Brain microvascular endothelial cell (primary cell): ENCODE results near the gene TWNK.

Experiments
- DNase-seq: peaks from one replicate; pipeline ENCODE4 v3.0.0-alpha.2; 2020
- H3K27ac ChIP-seq: fragments of 250-450 bp; sonication (Bioruptor Pico); 2 replicates; pipeline ENCODE4 v1.5.1; 2020; ENCODE audit warnings: mild to moderate bottlenecking, moderate library complexity
- H3K27me3 ChIP-seq: fragments of 250-450 bp; sonication (Bioruptor Pico); replicated peaks from 2 replicates; pipeline ENCODE4 v1.5.1; 2020; ENCODE audit warnings: mild to moderate bottlenecking
- H3K36me3 ChIP-seq: fragments of 250-450 bp; sonication (Bioruptor Pico); replicated peaks from 2 replicates; pipeline ENCODE4 v1.5.1; 2020; ENCODE audit warnings: mild to moderate bottlenecking
- H3K4me3 ChIP-seq: 2 replicates; pipeline ENCODE4 v1.5.1; 2011; ENCODE audit warnings: low read depth, mild to moderate bottlenecking, control low read depth, low read length, moderate library complexity
- in situ Hi-C: cut with HindIII; loops from 2 replicates; pipeline ENCODE4 v1.10.0; 2017; ENCODE audit warnings: low sequenced_read_pairs, low pct_ligation_motif_present
- TF ChIP-seq, protein P1 (sequence below): IDR thresholded peaks from 2 replicates; pipeline ENCODE4 v1.5.1; 2011; ENCODE audit warnings: low read depth, mild to moderate bottlenecking, moderate library complexity, low read length, control low read depth, inconsistent platforms; ENCODE audit errors: missing control alignments

The TWNK gene

DNA sequence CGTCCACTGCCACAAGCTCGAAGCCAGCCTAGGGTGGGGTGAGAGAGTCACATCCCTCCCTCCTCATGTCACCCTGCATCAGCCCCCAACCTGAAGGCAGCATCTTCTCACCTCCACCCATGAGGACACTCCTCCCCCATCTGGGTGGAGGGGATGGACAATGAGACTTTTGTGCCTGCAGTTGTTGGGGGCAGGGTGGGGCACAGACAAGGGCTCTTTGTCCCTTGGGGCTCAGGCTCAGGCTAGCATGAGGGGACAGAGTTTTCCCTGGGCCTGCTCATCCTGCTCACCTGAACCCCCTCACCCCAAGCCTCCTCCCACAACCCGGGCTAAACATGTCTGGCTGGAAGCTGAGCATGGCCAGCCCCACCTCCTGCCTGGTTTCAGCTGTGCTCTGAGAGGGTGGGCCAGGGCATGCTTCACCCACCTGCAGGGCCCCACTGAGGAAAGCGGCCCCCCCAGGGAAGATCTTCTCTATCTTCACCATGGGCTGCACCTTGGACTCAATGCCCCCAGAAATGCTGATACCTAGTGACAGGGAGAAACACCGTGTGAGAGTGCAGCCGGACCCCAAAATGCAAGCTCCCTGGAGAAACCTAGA is 21.6 kb downstream of the TWNK start:
- Histone ChIP-seq H3K36me3 (peaks cover 26% of the 10 kb centered on the region), H3K27ac (no peak overlapping the region), H3K27me3 (no peaks in the 10 kb centered on the region), H3K4me3 (no peak overlapping the region)
- no peak for DNase-seq
- in situ Hi-C loops, result no loop called here
- TF ChIP-seq, protein P1, sequence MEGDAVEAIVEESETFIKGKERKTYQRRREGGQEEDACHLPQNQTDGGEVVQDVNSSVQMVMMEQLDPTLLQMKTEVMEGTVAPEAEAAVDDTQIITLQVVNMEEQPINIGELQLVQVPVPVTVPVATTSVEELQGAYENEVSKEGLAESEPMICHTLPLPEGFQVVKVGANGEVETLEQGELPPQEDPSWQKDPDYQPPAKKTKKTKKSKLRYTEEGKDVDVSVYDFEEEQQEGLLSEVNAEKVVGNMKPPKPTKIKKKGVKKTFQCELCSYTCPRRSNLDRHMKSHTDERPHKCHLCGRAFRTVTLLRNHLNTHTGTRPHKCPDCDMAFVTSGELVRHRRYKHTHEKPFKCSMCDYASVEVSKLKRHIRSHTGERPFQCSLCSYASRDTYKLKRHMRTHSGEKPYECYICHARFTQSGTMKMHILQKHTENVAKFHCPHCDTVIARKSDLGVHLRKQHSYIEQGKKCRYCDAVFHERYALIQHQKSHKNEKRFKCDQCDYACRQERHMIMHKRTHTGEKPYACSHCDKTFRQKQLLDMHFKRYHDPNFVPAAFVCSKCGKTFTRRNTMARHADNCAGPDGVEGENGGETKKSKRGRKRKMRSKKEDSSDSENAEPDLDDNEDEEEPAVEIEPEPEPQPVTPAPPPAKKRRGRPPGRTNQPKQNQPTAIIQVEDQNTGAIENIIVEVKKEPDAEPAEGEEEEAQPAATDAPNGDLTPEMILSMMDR, result no peak

DNA sequence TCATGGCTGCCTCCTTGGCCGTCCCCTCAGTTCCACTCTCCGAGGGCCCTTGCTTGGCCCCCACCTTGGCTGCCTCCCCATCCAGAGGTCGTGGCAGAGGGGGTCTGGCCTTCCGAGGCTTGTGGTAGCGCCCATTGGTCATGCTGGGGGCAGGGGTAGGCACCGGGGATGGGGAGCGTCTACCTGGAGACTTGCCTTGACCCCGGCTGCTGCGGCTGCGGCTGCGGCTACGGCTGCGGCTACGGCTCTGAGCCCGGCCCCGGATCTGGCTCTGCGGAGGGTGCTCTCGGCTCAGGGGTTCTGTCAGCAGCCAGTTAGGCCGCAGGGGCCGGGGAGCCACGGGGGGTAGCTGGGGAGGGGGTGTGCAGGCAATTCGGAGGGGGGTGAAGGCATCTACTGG is 23.0 kb downstream of the TWNK start:
- in situ Hi-C loops, result no loop called here
- no peak for DNase-seq
- Histone ChIP-seq H3K27ac (no peak overlapping the region), H3K27me3 (no peaks in the 10 kb centered on the region), H3K4me3 (no peak overlapping the region), H3K36me3 (peaks cover 20% of the 10 kb centered on the region)
- TF ChIP-seq, protein P1, result no peak

DNA sequence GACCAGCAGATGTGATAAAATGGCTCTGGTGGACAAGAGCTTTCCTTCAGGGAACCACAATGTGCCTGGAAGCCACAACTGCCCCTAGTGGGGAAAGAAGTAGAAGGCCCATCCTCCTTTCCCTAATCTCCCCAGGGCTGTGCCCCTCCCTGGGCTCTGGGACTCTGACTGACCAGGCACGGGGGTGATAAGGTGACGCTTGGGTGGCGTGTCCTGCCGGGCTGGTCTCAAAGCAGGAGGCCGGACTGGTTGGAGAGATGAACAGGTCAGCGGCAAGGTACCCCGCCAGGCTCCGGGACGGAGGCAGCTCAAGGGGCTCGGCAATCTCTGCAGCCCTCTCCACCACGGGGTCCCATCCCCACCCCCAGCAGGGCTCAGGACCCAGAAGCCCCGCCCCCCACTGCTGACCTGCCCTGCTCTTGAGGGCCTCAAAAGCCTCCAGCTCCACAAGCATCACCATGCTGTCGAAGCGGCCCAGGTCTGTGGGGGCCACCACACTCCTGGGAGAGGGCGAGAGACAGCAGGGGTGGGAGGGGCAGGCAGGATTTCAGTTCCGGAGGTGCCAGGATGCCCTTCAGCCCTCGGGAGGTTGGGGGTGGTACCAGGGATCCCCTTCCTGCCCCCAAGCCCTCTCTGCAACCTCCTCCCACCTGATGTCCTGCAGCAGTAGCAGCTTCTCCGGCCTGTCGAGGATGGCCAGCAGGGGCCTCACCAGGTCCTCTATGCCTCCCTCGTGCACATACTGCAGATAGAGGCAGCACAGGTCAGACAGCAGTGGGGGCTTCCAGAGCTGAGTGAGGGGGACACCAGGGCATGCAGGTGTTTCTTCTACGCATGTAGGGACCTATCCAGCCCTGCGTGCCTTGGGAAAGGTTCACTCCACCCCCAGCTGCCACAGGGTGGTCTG is 24.4 kb downstream of the TWNK start:
- DNase-seq, result no peak
- Histone ChIP-seq H3K36me3 (peaks cover 8% of the 10 kb centered on the region), H3K27ac (no peak overlapping the region), H3K4me3 (no peak overlapping the region), H3K27me3 (no peaks in the 10 kb centered on the region)
- in situ Hi-C loops, result no loop called here
- TF ChIP-seq, protein P1, result peak; percentile 65

DNA sequence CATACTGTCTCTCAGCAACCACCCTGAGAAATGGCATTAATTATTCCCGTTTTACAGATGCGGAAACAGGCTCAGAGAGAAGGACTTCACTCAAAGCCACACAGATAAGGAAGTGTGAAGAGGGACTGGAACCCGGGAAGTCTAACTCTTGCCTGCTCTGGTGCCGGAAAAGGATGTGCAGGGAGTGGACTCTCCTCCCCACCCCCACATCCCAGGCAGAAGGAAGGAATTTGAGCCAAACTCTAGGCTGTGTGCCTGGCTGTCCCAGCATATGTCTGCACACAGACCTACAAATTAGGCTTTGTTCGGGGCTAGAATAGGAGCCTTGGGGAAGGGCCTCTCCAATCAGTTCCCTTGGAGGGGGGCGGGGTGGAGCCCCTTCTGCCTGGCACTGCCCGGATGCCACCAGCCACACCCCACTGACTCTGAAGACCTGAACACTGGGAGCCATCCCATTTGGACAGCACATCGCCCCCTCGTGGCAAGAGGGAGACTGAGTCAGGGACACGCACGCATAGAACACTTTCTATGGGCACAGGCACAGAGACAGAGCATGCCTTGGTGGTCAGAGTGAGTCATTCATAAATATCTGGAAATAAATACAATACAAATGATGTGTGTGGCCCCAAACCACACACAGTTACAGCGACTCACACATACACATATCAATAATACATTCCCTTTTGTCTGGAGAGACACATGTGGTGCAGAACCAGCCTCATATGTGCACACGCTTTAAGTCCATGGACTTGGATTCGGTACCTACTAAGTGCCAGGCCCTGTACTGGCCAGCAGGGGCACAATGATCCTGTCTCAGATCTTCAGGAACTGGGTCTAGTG is 25.4 kb downstream of the TWNK start:
- in situ Hi-C loops, result no loop called here
- Histone ChIP-seq H3K27me3 (no peaks in the 10 kb centered on the region), H3K4me3 (no peak overlapping the region), H3K36me3 (no peaks in the 10 kb centered on the region), H3K27ac (peak overlapping the region; percentile 3)
- TF ChIP-seq, protein P1, result peak; percentile 78
- peak; percentile 94 for DNase-seq

- in situ Hi-C loops, result no loop called here
- no peak overlapping the region for H3K4me3 ChIP-seq
- H3K27ac ChIP-seq, result peak overlapping the region; percentile 3
- H3K36me3 ChIP-seq, result no peaks in the 10 kb centered on the region
- no peaks in the 10 kb centered on the region for H3K27me3 ChIP-seq
- no peak for DNase-seq
- TF ChIP-seq, protein P1, result no peak
Observed at GRCh38 chr10:101013365-101013825, 26.1 kb downstream of the TWNK start.
